NCI-H1930 (cell line): ENCODE data around the gene AK9.
"Not testable (repeated sequence)": the region's sequence is repeated elsewhere in the genome, so short reads cannot be mapped to it uniquely, and the experiment has no call there.

Experiments used
- DNase-seq, 2 experiments: peaks; one replicate each; lab custom pipeline; 2025; lab: John Stamatoyannopoulos, UW

AK9 gene

DNA sequence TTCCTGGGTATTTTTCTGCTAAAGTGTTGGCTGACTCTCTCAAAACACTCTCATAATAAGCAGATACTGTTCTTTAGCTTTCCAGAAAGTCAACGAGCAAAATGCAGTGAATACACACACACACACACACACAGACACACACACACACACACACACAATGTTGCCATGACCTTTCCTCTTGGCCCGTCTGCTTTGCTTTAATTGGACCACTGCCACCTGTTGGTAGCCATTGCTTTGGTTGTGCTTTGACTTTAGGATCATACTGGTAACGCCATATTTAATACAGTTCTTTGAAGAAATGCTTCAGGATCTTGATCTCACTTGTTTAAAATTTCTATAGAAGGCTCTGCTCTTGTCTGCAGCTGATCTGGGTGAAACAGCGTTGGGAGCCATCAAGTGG lies 4.5 kb upstream of the AK9 start:
- no peak for DNase-seq

DNA sequence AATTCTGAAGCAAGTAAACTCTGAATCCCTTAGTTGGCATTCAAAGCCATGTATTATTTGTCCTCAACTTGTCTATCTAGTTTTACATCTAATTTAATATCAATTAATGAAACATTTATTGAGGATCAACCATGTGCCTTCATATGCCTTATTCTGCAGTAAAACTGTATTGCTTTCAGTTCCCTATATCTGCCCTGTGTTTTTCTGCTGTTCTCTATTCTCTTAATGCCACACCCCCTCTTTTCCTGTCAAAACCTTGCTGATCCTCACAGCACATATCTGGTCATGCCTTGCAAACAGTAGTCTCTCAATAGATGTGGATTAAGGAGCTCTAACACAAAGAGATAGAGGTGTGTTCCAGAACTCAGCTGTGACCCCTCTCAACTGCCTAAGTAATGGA lies 2.1 kb upstream of the AK9 start:
- no peak for DNase-seq

GRCh38 chr6:109690373-109690736 lies 647 bp downstream of the AK9 start:
- peak; percentile 66 to 71 for DNase-seq

- DNase-seq = no peak
Measured at GRCh38 chr6:109687271-109687761, 3.7 kb downstream of the AK9 start.

DNA sequence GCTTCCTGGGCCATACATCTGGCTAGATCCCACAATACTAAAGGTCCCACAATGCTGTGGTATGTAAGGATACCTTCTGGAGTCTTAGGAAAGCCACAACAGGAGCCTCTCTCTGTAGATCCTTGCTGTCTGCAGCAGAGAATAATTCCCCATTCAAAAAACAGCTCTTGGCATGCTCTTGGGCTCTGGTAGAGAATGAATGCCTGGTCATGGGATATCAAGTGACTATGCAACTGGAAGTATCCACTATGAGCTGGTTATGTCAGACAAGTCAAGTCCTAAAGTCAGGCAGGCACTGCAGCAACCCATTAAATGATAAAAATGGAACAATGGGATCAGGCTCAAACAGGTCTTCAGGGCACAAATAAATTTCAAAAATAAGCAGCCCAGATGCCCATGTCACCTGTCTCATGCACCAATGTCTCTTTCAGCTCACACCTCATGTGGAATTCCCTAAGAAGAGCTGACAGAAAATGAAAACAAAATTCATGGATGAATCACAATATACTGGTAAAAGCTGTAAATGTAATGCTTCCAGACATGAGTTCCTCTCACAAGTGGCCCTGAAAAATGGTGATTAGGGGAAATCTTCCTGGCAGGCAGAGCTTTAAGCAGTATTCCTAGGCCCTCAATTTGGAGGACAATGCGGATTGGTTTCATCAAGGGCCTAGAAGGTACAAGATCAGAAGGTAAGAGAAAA lies 4.3 kb downstream of the AK9 start:
- no peak for DNase-seq

GRCh38 chr6:109678661-109679505 lies 12.1 kb downstream of the AK9 start:
- DNase-seq = not testable (repeated sequence)

- no peak for DNase-seq
Measured at GRCh38 chr6:109678240-109678639, 12.8 kb downstream of the AK9 start.

DNA sequence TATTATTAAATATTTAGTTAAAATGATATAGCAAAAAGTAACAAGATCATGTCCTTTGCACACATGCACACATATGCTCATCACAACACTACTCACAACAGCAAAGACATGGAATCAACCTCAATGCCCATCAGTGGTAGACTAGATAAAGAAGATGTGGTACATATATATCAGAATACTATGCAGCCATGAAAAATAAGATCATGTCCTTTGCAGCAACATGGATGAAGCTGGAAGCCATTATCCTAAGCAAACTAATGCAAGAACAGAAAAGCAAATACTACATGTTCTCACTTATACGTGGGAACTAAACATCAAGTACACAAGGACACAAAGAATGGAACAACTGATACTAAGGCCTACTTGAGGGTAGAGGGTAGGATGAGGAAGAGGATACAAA lies 14.3 kb downstream of the AK9 start:
- no peak for DNase-seq

DNA sequence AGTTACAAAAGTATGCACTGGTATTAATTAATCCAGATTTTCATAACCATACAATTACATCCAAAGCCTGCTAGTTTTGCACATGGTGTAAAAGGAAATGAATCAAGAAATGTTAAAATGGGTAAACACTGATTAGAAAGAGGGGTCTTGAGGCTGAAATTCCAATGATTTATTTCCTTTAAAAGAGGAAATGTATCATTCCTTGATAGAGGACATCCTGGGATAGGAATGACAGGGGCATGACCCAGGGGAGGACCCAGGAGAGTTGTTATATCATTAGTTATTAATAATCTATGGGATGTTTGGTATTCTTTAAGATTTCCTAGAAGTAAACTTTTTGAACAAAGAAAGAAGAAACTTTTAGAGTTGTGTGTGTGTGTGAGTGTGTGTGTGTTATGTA lies 18.2 kb downstream of the AK9 start:
- DNase-seq = no peak

- DNase-seq = no peak
Measured at GRCh38 chr6:109672175-109672574, 18.8 kb downstream of the AK9 start.

GRCh38 chr6:109671733-109672132 lies 19.3 kb downstream of the AK9 start:
- DNase-seq = no peak

DNA sequence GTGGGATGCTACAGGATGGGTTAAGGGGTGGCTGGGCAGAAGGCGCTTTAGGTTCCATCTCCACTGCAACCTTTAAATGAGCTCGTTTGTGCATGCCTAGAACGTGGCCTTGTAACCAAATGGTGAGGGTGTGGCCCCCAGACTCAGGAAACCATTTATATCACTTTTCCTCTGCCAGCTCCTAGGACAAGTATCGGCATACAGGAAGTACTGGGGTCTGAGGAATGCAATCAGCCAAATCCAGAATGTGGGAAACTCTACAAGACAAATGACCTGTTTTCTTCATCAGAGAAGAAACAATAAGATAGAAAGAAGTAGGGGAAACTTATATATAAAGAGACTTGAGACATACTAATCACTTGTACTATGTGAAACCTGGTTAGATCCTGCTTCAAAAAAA lies 21.2 kb downstream of the AK9 start:
- DNase-seq = no peak

GRCh38 chr6:109662192-109662591 lies 28.8 kb downstream of the AK9 start:
- DNase-seq = no peak

DNA sequence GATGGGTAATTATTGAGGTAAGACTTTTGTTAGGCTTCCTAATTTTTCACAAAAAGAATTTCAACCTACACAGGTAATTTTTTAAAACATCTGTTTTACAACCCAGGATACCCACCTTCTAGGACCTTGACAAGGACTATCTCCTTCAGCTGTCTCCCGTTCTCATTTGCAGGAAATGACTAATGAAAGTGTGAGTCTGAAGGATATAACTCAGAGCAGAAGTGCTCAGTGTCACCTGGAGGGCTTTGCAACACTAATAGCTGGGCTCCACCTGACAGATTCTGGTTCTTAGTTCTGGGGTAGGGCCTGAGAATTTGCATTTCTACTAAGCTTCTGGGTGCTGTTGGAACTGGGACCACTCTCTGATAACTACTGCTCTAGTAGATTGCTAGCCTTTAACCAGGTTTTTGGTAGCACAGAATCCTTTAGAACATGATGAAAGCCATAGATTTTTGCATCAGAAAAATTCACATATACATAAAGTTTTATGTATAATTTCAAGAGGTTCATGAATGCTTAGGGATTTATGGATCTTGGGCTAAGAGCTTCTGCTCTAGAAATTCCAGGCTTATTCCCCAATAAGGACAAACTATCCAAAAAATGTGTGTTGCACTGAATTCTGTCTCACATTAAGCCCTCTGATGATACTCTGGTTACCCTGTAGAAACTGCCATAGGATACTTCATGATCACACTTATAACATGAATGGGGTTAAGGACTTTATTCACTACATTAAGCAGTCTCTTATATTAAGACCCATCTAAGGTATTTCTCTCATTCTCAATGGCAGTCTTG lies 30.3 kb downstream of the AK9 start:
- DNase-seq = no peak

GRCh38 chr6:109655761-109656262 lies 35.2 kb downstream of the AK9 start:
- no peak for DNase-seq

DNA sequence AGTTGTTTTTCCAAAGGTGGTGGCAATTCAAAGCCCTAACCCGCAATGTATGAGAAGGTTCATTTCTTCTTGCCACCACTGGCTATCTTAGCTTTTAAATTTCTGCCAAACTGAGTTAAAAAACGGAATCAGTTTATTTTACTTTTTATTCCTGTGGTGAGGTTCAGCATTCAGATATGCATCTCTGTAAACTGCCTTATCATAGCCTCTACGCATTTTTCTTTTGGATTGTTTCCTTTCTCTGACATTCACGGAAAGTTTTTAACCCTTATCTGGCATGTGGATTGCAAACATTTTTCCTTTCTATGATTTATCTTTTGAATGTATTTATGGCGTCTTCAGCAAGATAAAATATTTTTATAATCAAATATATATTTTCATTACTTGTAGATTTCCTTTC lies 37.7 kb downstream of the AK9 start:
- no peak for DNase-seq

- DNase-seq = no peak
Measured at GRCh38 chr6:109644131-109644530, 46.9 kb downstream of the AK9 start.

DNA sequence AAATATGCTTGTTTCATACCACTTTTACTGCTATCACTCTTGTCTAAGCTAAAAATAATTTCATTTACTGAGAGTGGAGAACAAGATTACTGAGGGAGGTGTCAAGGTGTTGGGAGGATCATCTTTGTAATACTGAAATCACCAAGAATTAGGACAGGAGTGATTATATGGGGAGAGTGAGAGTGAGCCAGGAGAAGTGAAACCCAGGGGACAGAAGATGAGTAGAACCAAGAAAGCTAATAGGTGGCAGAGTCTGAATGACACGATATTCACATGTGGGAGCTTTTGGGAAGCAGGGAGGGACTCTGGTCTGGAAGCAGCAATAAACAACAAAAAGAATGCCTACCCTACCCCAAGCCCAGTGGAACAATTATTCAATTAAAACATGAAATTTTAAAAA lies 58.6 kb downstream of the AK9 start:
- DNase-seq = no peak

DNA sequence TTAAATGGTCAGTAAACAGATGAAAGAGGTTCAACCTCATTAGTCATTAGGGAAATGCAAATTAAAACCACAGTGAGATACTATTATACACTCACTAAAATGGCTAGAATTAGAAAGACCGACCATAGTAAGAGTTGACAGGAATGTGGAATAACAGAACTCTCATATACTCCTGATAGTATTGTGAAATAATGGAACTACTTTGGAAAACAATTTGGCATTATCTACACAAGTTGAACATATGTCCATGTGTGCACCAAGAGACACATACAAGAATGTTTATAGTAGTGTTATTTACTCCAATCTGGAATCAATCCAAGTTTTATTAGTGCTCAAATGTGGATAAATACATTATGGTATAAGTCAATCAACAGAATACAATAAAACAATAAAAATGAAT lies 59.6 kb downstream of the AK9 start:
- DNase-seq = no peak

- DNase-seq = no peak
Measured at GRCh38 chr6:109628158-109629000, 62.6 kb downstream of the AK9 start.

DNA sequence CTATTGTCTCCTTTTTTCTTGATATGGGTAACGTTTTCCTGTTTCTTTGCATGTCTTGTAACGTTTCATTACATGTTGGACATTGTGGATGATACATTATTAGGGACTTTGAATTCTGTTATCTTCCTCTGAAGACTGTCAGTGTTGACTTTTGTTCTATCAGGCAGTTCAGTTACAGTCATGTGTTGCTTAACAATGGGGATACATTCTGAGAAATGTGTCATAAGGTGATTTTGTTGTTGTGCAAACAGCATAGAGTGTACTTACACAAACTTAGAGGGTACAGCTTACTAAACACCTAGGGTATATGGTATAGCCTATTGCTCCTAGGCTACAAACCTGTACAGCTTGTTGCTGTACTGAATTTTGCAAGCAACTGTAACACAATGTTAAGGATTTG lies 64.7 kb downstream of the AK9 start:
- no peak for DNase-seq

- no peak for DNase-seq
Measured at GRCh38 chr6:109625199-109625598, 65.8 kb downstream of the AK9 start.
